H54 (cell line): ENCODE measurements around the gene NETO2.

Experiments
- DNase-seq: peaks from one replicate; pipeline ENCODE4 v3.0.0; 2011; ENCODE audit warnings: low spot score, mixed read lengths; ENCODE audit not compliant: insufficient read length
- FAIRE-seq: peaks from 3 replicates; lab custom pipeline; 2011; peaks lifted over from hg19 to GRCh38; lab: Jason Lieb, UNC
- POLR2A ChIP-seq: IDR thresholded peaks from 2 replicates; pipeline ENCODE4 v1.6.1; 2011; ENCODE audit warnings: low read depth, mild to moderate bottlenecking, low read length

Gene NETO2

DNA sequence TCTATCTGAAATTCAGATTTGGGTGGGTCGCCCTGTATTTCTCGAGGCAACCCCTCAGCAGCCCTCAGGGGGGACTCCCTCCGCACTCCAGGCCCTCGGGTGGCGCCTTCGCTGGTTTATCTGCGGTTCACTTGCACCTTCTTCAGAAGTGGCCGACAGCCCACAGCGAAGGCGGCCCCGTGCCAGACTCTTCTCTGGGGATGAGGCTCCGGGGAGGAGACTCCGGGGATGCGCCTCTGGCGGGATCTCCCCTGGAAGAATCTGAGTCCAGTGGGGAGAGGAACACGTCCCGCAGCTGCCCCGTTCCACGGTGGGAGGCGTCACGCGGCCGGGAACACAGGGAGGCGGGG, 106.4 kb downstream of the NETO2 start:
- TF ChIP-seq POLR2A: no peak
- FAIRE-seq: no peak
- DNase-seq: no peak

DNA sequence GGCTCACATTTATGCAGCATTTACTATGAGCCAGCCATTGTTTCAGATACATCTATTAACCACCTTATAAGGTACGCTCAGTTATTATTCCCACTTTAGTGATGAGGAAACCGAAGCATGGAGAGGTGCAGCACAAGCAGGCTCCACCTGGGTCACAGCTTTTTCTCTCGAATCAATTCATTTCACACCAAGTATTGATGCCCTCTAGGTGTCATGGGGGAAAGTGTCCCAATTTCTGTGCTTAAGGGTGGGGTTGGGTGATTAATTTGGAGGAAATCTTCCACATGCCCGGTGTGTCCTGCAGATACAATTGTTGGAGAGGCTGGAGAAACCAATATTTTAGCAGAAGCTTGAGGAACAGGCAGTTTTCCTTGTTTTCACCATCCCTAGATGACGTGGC, 107.5 kb downstream of the NETO2 start:
- no peak for TF ChIP-seq POLR2A
- DNase-seq: no peak
- FAIRE-seq: no peak

DNA sequence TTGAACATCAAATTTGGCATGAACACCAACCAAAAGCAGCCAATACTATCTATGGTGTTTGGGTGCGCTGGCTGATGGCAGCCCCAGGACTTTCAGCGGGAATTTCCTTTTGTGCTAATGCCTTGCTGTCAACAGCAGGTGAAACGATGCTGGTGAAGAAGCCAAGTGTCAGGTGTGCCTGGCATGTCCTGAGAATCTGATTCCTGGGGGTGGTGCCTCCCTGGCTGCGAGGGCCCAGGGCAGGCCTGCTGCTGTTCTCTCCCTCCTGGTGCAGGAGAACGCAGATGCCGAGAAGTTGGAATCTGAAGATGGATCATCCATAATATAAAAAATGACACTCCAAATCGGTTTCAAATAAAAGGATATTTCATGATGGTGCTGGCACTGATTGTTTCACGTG, 108.3 kb downstream of the NETO2 start:
- DNase-seq (no peak), FAIRE-seq (no peak)
- TF ChIP-seq POLR2A: no peak

DNA sequence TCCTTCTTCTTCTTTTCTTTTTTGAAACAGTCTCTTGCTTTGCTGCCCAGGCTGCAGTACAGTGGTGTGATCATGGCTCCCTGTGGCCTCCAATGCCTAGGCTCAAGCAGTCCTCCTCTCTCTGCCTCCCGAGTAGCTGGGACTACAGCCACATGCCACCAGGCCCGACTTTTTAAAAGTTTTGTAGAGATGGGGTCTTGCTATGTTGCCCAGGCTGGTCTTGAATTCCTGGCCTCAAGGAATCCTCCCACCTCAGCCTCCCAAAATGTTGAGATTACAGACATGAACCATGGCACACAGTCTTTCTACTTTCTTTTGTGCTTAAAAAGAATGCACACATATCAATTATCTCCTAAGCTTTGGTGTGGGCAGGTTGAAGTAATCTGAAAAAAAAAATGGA, 109.3 kb downstream of the NETO2 start:
- DNase-seq: no peak
- TF ChIP-seq POLR2A: no peak
- FAIRE-seq: no peak

DNA sequence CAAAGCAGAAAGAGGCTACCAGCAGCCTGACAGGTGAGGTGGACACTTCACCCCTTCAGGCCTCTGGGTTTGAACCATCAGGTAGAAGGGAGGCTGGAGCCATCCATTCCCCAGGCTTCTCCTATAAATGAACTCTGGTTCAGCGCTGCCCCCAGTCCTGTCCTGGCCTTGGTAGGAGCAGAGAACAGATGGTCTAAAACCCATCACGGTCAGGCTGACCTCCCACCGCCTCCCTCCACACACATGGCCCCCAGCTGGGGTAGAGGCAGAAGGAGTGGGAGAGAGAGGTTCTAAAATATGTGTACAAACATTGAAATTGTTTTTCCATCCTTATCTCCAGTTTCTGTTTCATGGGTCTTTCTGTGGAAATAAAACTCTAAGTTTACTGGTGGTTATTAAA, 110.6 kb downstream of the NETO2 start:
- FAIRE-seq (no peak), DNase-seq (no peak)
- TF ChIP-seq POLR2A: no peak

DNA sequence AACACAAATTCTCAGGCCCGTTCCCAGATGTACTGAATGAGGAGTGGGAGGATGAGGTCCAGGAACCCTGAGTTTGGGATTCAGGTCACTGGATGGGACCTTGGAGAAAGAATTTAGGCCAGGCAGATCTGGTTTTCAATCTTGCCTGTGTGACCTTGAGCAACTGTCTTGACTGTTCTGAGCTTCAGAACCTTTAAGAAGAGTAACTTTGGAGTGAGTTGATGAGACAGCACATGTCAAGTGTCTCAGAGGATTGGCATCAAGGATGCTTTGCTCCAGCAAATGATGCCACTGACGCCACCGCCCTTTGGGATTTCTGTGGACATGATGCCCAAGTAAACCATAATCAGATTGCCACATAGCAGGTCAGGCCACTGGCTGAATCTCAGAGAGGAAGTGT, 114.0 kb downstream of the NETO2 start:
- no peak for TF ChIP-seq POLR2A
- FAIRE-seq: no peak

DNA sequence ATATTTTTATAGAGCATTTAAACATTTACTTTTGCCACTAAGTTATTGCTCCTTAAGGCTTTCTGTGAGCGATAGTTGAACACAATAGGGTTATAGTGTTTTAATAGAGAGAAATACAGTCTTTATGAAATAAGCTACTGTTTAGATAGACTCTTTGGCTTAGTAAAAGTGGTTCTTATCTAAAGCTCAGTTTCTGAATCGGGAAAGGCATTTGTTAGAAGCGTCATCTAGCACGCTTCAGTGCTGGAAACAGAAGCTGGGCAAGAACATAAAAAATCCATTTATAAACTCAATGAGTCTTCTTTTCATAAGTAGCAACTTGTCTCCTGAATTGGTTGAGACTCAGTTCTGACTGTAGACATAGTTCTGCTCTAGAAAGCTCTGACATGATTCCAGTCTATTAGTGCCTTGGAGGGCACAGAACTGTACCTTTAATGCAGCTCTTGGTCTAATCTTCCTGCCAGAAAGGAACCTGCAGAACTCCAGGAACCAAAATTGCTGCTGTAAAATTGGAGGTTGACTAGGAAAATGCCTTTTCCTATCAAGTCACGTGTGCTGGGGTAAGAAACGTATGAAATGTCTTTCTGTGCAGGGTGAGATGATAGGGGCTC, 114.9 kb downstream of the NETO2 start:
- no peak for TF ChIP-seq POLR2A
- DNase-seq (no peak), FAIRE-seq (no peak)

More for the DNA sequence above, 114.0 kb downstream of the NETO2 start:
- no peak for DNase-seq
